Fibroblast of lung (primary cell): ENCODE results near the gene ZNF544. TPM values are rescaled to one million over a fixed set of nuclear protein-coding genes. Genes with fewer than 3 reads are reported as not detected.

Source experiments
- DNase-seq, 2 donors: peaks; one replicate each; pipeline versions ENCODE4 v3.0.0 to v3.0.0-alpha.2; 2010; ENCODE audit warnings: low read depth in 2 of 2
- H2AFZ ChIP-seq: 2 replicates; pipeline ENCODE4 v1.5.1; 2012; ENCODE audit warnings: low read length, control low read depth, inconsistent platforms
- H3K27ac ChIP-seq: 2 replicates; pipeline ENCODE4 v1.5.1; 2011; ENCODE audit warnings: low read length, control low read depth; ENCODE audit not compliant: insufficient read depth
- H3K27me3 ChIP-seq: 2 replicates; pipeline ENCODE4 v1.5.1; 2011; ENCODE audit warnings: mild to moderate bottlenecking, low read length; ENCODE audit not compliant: control insufficient read depth, insufficient read depth
- H3K36me3 ChIP-seq: 2 replicates; pipeline ENCODE4 v1.5.1; 2011; ENCODE audit warnings: low read length; ENCODE audit not compliant: control insufficient read depth, insufficient read depth
- H3K4me1 ChIP-seq: 2 replicates; pipeline ENCODE4 v1.5.1; 2011; ENCODE audit warnings: low read length; ENCODE audit not compliant: control insufficient read depth, insufficient read depth; ENCODE audit errors: extremely low read depth
- H3K4me2 ChIP-seq: 2 replicates; pipeline ENCODE4 v1.5.1; 2011; ENCODE audit warnings: low read length, control low read depth; ENCODE audit not compliant: insufficient read depth; ENCODE audit errors: extremely low read depth
- H3K4me3 ChIP-seq, 4 experiments: fragments of 200-600 bp in 1 of 4; sonication (generic) in 1 of 4; replicated peaks in 1 of 4; 2 replicates each; pipeline ENCODE4 v1.5.1; 2011 to 2016; ENCODE audit warnings: low read length in 4 of 4, low read depth in 3 of 4, mild to moderate bottlenecking in 3 of 4, control low read depth in 2 of 4, inconsistent platforms in 1 of 4, mixed read lengths in 1 of 4; ENCODE audit not compliant: insufficient read depth in 1 of 4; ENCODE audit errors: control extremely low read depth in 1 of 4
- H3K79me2 ChIP-seq: 2 replicates; pipeline ENCODE4 v1.5.1; 2012; ENCODE audit warnings: mild to moderate bottlenecking, low read length, inconsistent platforms; ENCODE audit not compliant: control insufficient read depth, insufficient read depth
- H3K9ac ChIP-seq: 2 replicates; pipeline ENCODE4 v1.5.1; 2011; ENCODE audit warnings: mild to moderate bottlenecking, low read length, control low read depth; ENCODE audit not compliant: insufficient read depth
- H3K9me3 ChIP-seq: 2 replicates; pipeline ENCODE4 v1.5.1; 2012; ENCODE audit warnings: low read depth, low read length; ENCODE audit not compliant: control insufficient read depth, insufficient read depth
- H4K20me1 ChIP-seq: 2 replicates; pipeline ENCODE4 v1.5.1; 2011; ENCODE audit warnings: low read length; ENCODE audit not compliant: control insufficient read depth, insufficient read depth; ENCODE audit errors: extremely low read depth
- CTCF ChIP-seq, 2 donors: IDR thresholded peaks in 1 of 2; conservative IDR thresholded peaks in 1 of 2; 1 replicate in 1 of 2; 2 replicates in 1 of 2; pipeline ENCODE4 v1.5.1; 2011 to 2012; ENCODE audit warnings: low read length in 2 of 2, control low read depth in 1 of 2, inconsistent platforms in 1 of 2, low read depth in 1 of 2, mild to moderate bottlenecking in 1 of 2
- EZH2 ChIP-seq: IDR thresholded peaks from 2 replicates; pipeline ENCODE4 v1.5.1; 2012; ENCODE audit warnings: low read length, control low read depth, mild to moderate bottlenecking; ENCODE audit errors: missing control alignments
- polyA plus RNA-seq, 2 donors: library from polyadenylated mRNA; depleted of rRNA in 1 of 2; stranded (reverse) in 1 of 2; unstranded in 1 of 2; fragments of >200 nt; gene quantifications; 2 replicates each; pipeline ENCODE4 v1.2.1, GENCODE V29; 2011 to 2012; ENCODE audit warnings: missing spikeins in 1 of 2
- total RNA-seq: library from RNA; depleted of rRNA; stranded (reverse); fragments of >200 nt; gene quantifications from 2 replicates; pipeline ENCODE4 v1.2.1, GENCODE V29; 2014

ZNF544 gene
- total and polyA plus RNA-seq, 2 donors (not counting 1 experiment from before 2014, with no cell fraction given), result 17.6 to 40.8 TPM

- Histone ChIP-seq H3K27ac (no peak overlapping the region), H3K27me3 (no peaks in the 10 kb centered on the region), H3K79me2 (no peaks in the 10 kb centered on the region), H3K4me2 (no peak overlapping the region), H3K4me3 (no peak overlapping the region), H3K9ac (no peak overlapping the region), H2AFZ (no peak overlapping the region), H3K36me3 (peaks cover 4% of the 10 kb centered on the region), H3K9me3 (peaks cover 20% of the 10 kb centered on the region), H4K20me1 (no peaks in the 10 kb centered on the region), H3K4me1 (no peaks in the 10 kb centered on the region)
- DNase-seq, result no peak
- TF ChIP-seq CTCF (conservative IDR thresholded peaks at IDR 0.05 in 1 of 2, IDR thresholded peaks at IDR 0.05 in 1 of 2; ENCODE audit: low read depth in 1 of 2, low read length in 2 of 2) (no peak), EZH2 (no peak)
Observed at GRCh38 chr19:58265100-58265499, 36.4 kb downstream of the ZNF544 start.

GRCh38 chr19:58268344-58268743 lies 39.6 kb downstream of the ZNF544 start:
- Histone ChIP-seq H3K4me2 (no peak overlapping the region), H3K27ac (no peak overlapping the region), H3K4me1 (no peaks in the 10 kb centered on the region), H3K4me3 (no peak overlapping the region), H2AFZ (no peak overlapping the region), H3K27me3 (no peaks in the 10 kb centered on the region), H3K79me2 (no peaks in the 10 kb centered on the region), H4K20me1 (no peaks in the 10 kb centered on the region), H3K36me3 (peaks cover 2% of the 10 kb centered on the region), H3K9me3 (no peaks in the 10 kb centered on the region), H3K9ac (no peak overlapping the region)
- TF ChIP-seq EZH2 (no peak), CTCF (conservative IDR thresholded peaks at IDR 0.05 in 1 of 2, IDR thresholded peaks at IDR 0.05 in 1 of 2; ENCODE audit: low read depth in 1 of 2, low read length in 2 of 2) (no peak)
- no peak for DNase-seq

GRCh38 chr19:58274771-58275201 lies 46.1 kb downstream of the ZNF544 start:
- H3K4me3 ChIP-seq, result no peak overlapping the region
- peaks cover 2% of the 10 kb centered on the region for H3K36me3 ChIP-seq
- no peaks in the 10 kb centered on the region for H3K9me3 ChIP-seq
- DNase-seq, result peak; percentile 43 to 65
- no peak overlapping the region for H3K4me2 ChIP-seq
- H3K79me2 ChIP-seq, result peaks cover 10% of the 10 kb centered on the region
- no peaks in the 10 kb centered on the region for H3K4me1 ChIP-seq
- H2AFZ ChIP-seq, result no peak overlapping the region
- H3K27me3 ChIP-seq, result no peaks in the 10 kb centered on the region
- TF ChIP-seq CTCF (conservative IDR thresholded peaks at IDR 0.05 in 1 of 2, IDR thresholded peaks at IDR 0.05 in 1 of 2; ENCODE audit: low read depth in 1 of 2, low read length in 2 of 2) (no peak), EZH2 (no peak)
- H4K20me1 ChIP-seq, result no peaks in the 10 kb centered on the region
- H3K27ac ChIP-seq, result no peak overlapping the region
- H3K9ac ChIP-seq, result no peak overlapping the region
